HG03469 (cell line): ENCODE data around the gene DDX54.

Experiments used
- ATAC-seq: cut with Tn5 transposase; IDR thresholded peaks from one replicate; pipeline ENCODE4 v1.9.1; 2021; ENCODE audit warnings: mild to moderate bottlenecking, moderate library complexity, moderate number of reproducible peaks; ENCODE audit not compliant: unreplicated experiment

DDX54 gene

GRCh38 chr12:113165521-113166450, 19.5 kb downstream of the DDX54 start:
- ATAC-seq = no peak

- ATAC-seq = no peak
Observed at GRCh38 chr12:113164014-113164413, 21.3 kb downstream of the DDX54 start.

GRCh38 chr12:113163030-113163360, 22.3 kb downstream of the DDX54 start:
- no peak for ATAC-seq

- ATAC-seq = no peak
Observed at GRCh38 chr12:113162102-113163029, 22.9 kb downstream of the DDX54 start.

- no peak for ATAC-seq
Observed at GRCh38 chr12:113161415-113162016, 23.8 kb downstream of the DDX54 start.

DNA sequence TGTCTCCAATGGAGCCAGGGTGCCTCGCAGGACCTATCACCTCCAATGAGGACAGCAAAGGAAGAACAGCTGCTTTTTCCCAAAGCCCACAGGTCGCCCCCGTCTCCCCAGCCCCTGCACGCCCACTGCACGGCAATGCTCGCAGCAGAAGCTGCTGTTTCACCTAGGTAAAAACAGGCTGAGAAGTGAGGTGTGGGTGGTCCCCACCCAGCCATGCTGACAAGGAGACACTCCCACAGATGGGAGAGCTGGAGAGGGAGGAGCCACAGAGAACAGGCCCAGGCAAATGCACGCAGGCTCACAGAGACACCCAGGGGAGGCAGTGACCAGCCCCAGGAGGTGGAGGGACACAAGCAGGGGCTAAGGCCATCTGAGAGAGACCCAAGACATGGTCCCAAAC, 25.3 kb downstream of the DDX54 start:
- no peak for ATAC-seq

DNA sequence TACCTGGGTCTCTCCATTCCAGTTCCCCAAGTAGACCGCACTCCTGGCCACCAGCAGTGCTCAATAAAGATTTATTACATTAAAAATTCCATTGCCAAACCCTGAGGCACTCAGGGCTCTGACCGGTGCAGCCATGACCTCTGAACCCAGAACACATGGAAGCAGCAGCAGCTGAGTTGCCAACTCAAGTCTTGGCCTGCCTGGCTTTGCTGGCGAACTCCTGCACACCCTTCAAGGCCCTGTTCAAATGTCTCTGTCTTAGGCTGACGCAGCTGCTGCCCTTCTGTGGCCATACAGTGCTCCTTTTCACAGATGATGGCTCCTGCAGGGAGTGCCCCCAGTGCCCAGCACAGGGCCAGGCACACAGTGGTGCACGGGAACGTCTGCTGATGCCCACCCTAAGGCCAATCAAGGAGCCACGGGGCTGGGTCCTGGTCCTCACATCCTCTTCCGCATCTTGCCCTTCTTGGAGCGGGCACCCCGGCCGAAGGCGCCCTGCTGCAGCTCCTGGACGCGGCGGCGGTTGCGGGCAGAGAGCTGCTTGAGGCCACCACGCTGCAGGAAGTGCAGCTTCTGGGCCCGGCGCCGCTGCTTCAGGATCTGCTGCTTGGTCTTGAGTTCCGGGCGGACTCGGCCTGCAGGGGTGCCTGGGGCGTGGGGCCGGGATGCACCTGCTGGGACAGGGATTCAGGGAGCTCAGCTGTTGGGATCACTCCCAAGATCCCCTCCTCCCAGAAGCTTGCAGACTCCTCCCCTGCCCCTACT, 26.7 kb downstream of the DDX54 start:
- ATAC-seq = no peak

GRCh38 chr12:113157218-113157859, 27.9 kb downstream of the DDX54 start:
- no peak for ATAC-seq

DNA sequence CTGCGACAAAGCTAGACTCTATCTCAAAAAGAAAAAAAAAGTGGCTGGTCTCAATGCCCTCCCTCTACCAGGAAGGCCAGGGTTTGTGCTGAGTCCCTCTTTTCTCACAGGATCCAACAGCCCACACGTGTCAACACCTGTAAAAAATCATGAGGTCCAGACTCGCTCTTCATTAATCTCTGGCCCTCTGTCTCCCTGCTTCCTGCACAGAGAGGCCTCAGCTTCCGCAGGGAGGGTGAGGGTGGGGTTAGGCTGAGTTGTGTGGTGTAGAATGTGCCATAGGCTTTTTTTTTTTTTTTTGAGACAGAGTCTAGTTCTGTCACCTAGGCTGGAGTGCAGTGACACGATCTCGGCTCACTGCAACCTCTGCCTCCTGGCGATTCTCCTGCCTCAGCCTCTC, 29.6 kb downstream of the DDX54 start:
- no peak for ATAC-seq

- no peak for ATAC-seq
Observed at GRCh38 chr12:113155060-113155459, 30.2 kb downstream of the DDX54 start.

GRCh38 chr12:113154351-113154973, 30.8 kb downstream of the DDX54 start:
- no peak for ATAC-seq

- no peak for ATAC-seq
Observed at GRCh38 chr12:113152835-113153814, 32.2 kb downstream of the DDX54 start.

GRCh38 chr12:113152196-113152834, 33.0 kb downstream of the DDX54 start:
- ATAC-seq = no peak

DNA sequence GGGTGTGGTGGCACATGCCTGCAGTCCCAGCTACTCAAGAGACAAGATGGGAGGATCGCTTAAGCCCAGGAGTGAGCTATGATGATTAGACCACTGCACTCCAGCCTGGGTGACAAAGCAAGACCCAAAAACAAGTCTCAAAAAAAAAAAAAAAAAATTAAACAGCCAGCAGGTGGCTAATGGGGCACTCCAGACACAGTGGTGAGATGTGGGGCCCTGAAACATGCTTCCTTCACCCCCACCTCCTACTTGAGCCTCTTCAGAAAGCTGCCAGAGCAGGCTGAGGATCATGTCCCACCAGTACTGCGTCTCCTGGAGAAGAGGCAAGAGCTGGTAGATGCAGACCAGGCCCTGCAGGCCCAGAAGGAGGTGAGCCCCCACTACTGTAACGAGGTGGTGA, 33.6 kb downstream of the DDX54 start:
- no peak for ATAC-seq

GRCh38 chr12:113149361-113150150, 35.7 kb downstream of the DDX54 start, which contains the start of gene CFAP73:
Gene CFAP73 (plus strand): TSS chr12:113149724. CDS start chr12:113149858, 134 bp downstream.
- ATAC-seq = no peak

- no peak for ATAC-seq
Observed at GRCh38 chr12:113146999-113147398, 38.3 kb downstream of the DDX54 start.
